22Rv1 (cell line): ENCODE results near the gene MGAT3.
"Not testable (repeated sequence)": the region's sequence is repeated elsewhere in the genome, so short reads cannot be mapped to it uniquely, and the experiment has no call there.

Experiments used
- CTCF ChIP-seq: fragments of 450-650 bp; IDR thresholded peaks from 2 replicates; pipeline ENCODE4 v1.5.1; 2017; ENCODE audit warnings: mild to moderate bottlenecking
- ZFX ChIP-seq: fragments of 450-650 bp; IDR thresholded peaks from 2 replicates; pipeline ENCODE4 v1.6.1; 2017; ENCODE audit warnings: antibody characterized with exemption, borderline replicate concordance

- not testable (repeated sequence) for TF ChIP-seq CTCF, ZFX
Observed at GRCh38 chr22:39411828-39412365, 44.9 kb upstream of the MGAT3 start.
